HuH-7.5 (cell line): ENCODE results near the gene SLU7.

ENCODE experiments used
- DNase-seq: peaks from one replicate; pipeline ENCODE4 v3.0.0; 2011; ENCODE audit warnings: low spot score

Gene SLU7

DNA sequence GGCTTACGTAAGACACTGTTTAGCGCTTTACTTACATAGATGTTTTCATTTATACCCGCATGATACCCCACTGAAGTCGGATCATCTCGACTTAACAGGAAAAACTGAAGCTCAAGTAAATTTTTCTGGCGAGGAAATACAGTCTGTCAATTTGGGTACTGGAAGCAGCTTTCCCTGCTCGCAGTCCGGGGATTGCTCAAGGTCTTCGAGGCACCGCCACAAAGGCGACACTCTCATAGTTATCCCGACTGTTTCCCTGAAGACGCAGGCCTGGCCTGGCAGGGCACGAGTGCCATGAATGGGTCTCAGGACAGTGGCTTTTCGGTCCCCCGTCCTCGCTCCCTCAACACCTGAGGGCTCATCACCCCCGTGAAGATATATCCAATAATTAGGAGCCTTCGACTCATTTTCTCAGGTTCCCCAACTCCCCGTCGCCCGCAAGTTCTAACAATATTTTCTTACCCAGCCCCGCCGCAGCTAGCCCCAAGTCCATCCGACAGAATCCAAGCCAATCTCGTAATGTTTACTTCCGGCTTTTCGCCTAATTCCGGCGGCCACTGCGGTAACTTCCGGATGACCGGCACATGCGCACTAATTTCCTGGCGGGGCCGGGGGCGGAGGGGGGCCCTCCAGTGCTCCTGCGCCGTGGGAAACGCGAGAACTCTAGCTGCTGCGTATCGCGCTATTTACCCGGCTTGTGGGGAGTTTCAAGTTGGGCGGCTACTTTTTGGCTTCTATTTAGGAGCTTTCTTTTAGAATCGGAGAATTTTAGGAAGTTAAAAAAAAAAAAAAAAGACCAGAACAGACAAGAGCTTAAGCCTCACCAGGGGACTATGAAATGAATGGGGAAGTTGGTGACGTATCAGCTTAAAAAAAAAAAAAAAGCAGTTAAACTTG is at the start of gene SLU7:
SLU7 (minus strand) TSS at position 521 of the 897 bp plus-strand sequence. CDS start 3,787 bp downstream, outside the sequence.
- peak; percentile 75 for DNase-seq

DNA sequence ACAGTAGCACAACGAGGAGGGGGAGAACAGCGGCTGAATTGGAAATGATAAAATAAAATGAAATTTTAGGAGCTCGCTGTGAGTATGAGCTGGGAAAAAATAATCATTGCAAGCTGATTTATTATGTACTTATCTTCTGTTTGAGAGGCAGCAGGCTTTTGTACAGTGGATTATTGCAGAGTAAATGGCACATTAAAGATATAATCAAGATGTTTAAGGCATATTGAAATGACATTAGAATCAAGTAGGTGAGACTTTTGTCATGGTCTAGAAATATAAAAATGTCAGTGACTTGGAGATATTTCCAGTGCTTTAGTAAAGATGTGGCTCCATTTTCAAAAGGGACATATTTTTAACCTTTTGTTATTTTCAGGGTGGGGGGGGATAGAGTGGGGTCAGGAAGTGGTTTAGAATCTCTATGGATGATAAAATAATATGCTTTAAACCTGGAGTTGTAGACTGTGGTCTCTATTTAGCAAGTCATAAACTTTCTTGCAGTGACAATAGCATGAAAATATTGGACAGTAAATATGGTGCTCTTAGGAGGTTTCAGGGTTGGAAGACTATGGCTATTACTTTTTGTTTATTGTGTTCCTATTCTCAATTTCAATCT is 49.6 kb upstream of the SLU7 start:
- no peak for DNase-seq

DNA sequence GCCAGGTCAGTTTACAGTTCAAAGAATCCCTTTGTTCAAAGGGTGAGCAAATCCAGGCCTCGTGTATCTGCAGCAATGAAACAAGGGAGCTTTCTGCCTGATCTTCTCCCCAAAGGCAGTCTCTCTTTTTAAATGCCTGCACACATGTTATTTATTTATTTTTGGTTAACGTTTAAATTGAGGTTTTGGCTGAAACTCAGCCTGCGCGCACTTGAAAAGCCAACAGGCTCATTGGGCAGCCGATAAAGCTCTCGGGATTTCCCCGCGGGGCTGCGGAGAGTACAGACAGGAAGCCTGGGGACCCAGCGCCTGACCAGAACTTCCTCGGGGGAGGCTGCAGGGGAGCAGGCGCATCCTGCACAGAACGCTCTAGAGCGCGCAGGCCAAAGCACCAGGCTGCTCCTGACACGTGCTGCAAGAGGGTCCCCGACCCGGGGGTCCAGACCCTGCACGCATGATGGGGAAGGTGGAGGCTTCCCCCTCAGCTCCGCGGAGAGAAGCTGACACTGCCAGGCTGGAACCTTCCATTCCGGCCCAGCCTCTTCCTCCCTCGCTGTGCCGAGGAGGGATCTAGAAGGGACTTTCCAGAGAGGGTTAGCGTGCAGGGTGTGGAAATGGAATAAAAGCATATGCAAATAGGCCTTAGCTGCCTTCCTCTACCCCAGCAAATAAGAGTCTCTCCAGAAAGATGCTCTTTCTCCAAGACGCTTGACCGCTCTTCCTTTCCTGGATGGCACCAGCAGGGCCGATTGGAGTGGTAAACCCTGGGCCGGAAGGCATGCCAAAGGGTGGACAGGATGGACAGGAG is 48.9 kb upstream of the SLU7 start:
- peak; percentile 37 for DNase-seq

DNA sequence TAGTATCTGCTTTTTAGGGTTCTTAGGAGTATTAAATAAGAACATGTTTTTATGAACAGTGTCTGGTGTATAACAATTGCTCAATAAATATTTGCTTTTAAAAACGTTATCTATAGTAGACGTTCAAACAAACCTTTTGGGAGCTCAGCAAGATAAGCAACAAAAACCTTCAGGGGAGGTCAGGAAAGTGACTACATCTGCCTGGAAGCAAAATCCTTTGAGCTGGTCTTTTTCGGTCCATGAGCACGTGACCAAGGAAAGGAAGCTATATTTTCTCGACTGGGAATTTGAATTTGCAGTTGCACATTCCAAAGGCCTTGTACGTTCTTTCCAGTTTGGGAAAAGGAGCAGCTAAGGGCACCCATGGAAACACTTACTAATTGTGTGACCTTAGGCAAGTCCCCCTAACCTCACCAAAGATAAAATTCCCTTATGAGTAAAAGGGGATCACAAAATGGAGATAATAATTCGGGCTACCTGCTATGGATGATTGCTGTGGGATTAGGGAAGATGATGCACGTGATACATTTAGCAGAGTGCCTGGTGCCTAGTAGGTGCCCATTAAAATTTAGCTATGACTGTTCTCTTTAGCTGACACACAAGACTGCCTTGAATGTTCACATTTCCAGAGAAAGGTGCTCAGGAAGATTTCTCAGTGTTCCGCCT is 48.1 kb upstream of the SLU7 start:
- no peak for DNase-seq

DNA sequence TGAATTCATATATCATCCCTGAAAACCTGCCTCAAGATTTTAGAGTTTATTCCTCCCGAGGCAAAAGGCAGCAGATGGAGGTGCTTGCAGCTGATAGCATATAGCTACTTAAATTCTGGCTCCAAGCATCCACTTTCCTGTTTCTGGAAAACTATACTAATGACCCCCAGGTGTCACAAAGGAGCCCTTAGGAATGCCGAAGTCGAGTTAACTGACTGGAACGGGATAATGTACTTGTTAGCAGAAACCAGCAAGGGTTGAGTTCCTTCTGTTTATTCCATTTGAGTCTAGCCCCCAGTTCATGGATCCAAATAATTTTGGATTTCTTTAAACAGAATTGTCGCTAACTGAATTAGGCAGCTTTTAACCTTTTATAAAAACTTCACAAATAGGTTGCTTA is 47.2 kb upstream of the SLU7 start:
- no peak for DNase-seq

DNA sequence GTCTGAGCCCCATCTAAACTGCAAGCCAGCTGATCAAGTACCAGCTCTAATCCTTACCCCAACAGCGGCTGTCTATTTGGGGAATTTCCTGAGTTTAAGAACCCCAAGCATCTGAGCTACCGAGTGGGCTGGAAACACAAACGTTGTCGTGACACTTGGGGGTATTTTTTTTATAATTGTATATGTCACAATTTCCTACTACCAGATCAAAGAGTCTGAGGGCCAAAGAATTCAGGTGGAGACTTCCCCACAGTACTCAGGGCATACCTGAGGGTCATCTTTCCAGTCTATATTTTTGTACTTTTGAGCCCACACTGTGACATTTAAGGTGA is 45.6 kb upstream of the SLU7 start:
- no peak for DNase-seq

DNA sequence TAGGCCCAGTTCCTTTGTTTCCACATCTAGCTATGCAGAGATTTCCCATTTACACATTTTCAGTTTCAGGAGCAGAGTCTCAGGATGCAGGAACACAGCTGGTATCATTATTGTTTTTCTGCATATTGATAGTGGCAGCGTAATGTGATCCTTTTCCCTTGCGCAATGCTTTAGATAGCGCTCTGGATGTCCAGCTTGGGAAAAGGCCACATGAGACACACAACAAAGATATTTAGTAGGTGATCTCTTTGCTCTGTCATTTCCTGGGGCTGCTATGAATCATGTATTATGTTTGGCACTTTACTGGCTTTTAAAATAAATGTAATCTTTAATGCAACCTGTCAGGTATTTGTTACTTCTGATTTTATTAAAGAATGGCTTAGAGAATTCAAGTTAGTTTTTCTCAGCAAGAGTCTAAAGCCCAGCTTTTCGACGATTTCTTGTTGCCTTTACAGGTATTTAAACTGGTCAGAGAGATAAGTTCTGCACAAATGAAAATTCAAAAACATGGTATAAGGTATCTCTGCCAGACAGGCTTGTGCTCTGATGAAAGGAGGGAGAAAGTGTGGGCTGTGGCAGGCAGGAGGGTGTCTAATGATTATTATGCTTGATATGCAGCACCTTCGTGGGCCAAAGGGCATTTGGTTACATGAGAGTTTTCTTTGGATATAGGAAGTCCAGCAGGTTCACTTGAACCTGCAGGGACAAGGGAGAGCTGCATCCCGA is 45.0 kb upstream of the SLU7 start:
- no peak for DNase-seq

DNA sequence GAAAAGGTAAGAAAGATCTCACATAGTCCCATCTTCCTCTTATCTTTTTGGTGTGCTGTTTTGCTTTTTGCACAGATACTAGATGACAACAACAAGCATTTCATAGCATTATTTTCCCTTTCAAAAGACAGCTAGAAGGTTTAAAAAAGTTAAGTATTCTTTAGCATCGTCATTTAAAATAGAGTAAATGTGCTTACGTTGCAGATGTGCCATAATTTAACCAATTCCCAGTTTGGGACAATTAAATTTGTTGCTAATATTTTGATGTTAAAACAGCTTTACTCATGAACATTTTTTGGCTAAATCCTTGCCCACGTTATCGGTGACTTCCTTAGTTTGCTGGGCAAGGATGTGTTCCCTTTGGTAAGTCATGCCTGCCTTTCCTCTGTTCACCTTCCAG is 44.3 kb upstream of the SLU7 start:
- no peak for DNase-seq

DNA sequence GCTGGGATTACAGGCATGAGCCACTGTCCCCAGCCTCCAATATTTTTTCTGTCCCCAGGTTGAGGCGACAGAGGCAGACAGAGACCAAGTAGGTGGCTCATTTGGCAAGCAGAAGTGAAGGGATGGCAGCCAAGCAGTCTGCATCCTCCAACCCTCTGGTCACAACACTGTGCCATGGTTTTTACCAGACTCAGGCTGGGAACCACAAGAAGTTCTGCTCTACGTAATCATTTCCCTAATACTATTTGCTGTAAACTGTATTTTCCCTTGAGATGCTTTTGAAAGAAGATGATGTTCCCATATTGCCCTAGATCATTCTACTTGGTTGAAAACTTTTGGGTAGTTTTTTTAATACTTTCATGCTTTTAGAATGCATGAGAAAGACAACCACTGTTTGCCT is 43.3 kb upstream of the SLU7 start:
- DNase-seq: no peak

DNA sequence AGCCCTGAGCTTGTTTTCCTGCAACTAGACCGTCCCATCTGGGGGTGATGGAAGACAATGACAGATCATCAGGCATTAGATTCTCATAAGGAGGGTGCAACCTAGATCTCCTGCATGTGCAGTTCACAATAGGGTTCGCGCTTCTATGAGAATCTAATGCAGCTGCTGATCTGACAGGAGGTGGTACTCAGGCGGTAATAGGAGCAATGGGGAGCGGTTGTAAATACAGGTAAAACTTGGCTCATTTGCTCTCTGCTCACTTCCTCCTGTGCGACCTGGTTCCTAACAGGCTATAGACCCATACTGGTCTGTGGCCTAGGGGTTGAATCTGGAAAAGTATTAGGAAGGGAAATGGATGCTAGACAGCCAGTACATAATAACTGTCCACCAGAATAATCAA is 42.5 kb upstream of the SLU7 start:
- DNase-seq: no peak

DNA sequence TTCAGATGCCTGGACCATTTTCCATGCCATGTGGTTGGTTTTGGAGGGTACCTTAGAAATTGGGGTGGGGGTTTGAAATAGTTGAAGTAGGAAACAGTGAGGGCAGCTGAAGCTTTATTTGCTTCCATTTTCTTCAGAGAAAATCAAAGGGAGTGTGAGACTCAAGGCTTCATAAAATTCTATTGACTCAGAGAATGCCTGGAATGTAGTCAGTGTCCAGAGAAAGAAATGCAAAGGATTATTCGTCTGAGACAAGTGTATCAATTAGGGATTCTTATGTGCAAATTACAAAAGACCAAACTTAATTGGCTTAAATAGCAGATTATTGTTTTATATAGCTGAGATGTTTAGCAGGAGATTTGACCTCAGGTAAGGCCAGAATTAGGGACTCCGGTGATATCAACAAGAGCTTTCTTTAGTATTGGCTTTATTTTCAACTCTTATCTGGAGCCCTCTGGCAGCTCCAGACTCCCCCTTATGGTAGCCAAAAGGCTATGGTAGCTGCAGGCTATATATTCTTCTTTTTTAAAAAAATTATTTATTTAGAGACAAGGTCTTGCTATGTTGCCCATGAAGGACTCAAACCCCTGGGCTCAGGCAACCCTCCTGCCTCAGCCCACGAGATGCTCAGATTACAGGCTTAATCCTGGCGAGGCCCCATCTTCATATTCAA is 41.6 kb upstream of the SLU7 start:
- no peak for DNase-seq

DNA sequence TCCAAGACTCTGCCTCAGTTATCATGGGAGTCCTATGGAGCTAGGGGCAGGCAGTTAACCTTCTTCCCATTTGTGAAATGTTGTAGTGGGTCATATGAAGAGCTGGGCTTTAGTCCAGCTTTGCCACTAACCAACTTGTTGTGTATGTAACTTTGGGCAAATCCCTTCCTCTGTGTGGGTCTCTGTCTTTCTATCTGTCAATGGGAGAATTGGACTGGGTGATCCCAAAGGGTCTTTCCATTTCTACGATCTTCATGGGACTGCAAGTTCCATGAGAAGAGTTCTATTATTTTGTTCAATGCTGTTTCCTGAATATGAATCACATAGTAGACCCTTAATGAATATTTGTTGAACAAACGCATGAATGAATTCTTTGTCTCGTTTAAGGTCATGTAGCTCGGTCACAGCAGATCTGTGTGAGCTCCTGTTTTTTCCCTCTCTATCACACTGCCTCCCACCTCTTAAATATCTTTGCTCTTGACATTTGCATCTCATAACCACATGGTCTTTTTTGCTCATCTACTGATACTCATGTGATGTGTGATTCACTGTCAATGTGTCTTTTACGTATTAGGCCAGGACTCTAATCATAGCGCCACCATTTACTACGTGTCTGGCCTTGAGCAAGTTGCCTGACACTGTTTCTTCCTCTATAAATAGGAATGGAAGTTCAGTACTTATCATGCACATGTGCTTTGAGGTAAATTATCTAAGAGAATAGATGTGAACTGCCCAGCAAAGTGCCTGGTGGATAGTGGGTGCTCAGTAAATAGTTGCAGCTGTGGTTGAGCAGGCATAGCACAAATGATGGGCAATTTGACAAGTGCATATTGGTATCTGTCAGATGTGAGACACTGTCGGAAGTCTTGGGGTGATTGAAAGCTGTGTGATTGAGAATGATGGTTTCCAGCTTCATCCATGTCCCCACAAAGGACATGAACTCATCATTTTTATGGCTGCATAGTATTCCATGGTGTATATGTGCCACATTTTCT is 40.2 kb upstream of the SLU7 start:
- DNase-seq: no peak

DNA sequence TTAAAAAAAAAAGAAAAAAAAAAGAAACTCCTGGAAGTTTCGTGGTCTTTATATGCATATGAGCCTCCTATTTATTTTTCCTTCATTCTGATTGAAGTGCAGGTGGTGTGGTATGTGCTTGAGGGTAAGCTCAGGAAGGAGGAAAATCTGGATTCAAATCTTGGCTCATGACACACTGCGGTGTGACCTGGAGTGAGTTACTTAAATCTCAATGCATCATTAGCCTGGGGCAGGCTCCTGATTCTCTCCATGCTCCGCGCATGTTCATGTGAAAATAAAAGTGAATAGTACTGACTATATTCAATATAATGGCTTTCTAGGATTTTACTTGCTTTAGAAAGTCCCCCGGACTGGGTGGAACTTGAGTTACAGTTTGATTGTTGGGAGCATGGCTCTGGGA is 38.4 kb upstream of the SLU7 start:
- DNase-seq: no peak

DNA sequence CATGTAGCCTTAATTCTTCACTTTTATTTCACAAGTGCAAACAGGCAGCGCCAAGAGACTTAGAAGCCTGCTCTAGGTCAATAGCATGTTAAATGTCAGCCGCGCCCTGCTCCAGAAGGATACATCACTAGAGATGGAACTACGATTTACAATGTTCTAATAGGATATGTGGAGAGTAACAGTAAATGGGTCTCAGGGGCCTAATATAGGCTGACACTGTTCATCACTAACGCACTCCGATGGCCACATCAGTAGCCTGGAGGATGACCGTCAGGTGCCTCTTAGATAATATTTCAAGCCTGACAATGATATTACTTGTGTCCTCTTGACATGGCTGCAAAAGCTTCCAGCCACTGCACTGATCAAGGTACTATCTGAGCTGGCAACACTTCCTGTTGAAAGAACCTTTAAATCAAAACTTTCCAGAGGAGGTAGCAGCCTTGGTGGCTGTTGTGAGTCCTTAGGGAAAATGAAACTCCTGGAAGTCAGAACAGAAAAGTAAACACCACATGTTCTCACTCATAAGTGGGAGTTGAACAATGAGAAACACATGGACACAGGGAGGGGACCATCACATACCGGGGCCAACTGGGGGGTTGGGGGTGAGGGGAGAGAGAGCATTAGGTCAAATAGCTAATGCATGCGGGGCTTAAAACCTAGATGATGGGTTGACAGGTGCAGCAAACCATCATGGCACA is 37.7 kb upstream of the SLU7 start:
- DNase-seq: no peak

DNA sequence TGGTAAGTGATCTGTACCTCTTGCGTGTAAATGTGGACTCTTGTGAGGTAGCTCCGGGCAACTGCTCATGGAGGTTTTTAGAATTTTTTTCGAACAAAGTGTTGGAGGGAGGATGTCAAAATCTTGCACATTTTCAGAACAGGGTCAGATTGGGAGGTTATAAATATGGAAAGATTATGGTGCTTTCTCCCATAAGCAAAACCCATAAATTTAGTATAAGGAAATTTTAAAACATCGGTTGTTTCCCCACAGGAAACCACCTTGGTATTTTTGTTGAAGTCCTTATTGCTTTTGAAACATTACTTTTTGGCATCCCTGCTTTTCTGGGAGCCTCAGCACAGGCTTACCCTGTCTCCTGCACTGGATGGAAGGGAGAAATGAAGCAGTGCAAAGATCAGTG is 36.7 kb upstream of the SLU7 start:
- DNase-seq: no peak

DNA sequence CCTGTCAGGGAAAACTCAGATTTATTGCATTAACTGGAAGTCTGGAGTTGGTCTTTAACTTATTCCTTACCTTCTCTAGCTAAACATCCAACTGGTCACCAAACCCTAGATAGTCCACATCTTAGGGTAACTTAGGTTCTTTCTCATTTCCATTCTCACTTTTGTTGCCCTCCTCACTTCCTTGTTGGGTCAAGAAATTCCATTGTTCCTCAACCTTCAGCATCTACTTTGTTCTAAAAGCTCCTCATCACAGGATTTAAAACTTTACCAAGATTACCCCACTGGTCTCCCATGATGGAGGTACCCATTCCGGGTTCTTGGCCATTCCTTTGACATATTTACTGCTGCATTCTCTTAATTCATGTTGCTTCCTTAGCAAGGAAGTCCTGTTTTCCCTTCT is 34.9 kb upstream of the SLU7 start:
- no peak for DNase-seq

DNA sequence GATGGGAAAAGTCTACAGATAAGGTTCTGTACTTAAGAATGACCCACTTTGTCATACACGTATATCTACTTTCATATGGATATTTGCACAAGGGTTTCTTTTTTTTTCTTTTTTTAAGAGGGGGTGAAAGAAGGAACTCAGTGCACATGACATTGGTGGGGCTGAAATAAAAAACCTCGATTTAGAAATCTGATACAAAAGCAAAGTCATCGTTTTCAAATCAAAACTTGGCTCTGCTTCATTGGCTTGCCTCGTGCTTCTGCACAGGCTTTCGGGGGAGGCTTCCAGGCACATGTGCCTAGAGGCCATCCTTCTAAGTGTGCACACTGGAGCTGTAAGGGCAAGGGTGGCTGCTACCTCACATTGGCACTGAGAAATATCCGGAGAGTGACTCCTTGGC is 33.9 kb upstream of the SLU7 start:
- no peak for DNase-seq

DNA sequence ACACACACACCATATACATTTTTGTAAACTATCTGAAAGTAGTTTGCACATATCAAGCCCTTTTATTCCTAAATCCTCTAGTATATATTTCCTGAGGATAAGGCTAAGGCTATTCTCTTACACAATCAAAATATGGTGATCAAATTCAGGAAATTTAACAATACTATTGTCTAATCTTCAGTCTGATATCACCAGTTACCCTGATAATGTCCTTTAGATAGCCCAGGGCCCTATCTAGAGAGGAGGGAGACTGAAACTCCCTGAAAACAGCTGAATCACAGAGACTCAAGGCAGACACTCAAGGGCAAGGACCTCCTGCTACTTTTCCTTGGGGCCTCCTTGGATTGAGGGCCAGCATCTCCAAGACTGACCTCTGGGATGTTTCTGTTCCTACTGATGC is 33.2 kb upstream of the SLU7 start:
- no peak for DNase-seq

DNA sequence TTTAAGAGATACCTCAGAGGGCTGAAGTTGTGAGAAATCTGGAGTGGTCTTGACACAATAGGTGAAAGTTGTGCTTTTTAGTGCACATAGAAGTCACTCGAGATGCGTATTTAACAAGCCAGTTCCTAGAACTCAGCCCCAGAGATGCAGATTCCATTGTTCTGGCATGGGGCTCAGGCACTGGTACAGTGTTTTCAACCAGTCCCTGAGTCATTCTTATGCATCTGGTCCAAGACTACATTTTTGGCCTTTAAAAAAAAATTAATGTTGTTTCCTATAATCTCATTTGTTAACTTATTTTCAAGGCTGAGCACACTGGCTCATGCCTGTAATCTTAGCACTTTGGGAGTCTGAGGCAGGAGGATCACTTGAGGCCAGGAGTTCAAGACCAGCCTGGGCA is 32.4 kb upstream of the SLU7 start:
- DNase-seq: no peak
